Measurements from ENCODE around the gene TRPM5.

GRCh38 chr11:2470495-2470894, 26.2 kb upstream of the TRPM5 start:
- TF ChIP-seq CTCF (IDR thresholded peaks at IDR 0.05) (no peak), POLR2A (IDR thresholded peaks at IDR 0.05) (no peak)

All from Peyer's patch (tissue), 4 donors.